K562 (cell line): ENCODE measurements around the gene N4BP3. TPM values are rescaled to one million over a fixed set of nuclear protein-coding genes. Genes with fewer than 3 reads are reported as not detected.

Experiments used
- ATAC-seq: fragments of 200-7000 bp; cut with Tn5 transposase; 3 replicates; pipeline ENCODE4 v1.9.1; 2020; ENCODE audit warnings: moderate library complexity
- BruUV-seq: library from RNA; stranded (reverse); fragments of 400-500 nt; replicated peaks from 2 replicates; lab custom pipeline; 2021; lab: Mats Ljungman, UMichigan
- CTCF ChIA-PET: fragments of 300-600 bp; formaldehyde crosslinking; extraction: SDS; loops from one replicate; lab custom pipeline; 2021; ENCODE audit warnings: low intra/inter-chr PET ratio; lab: Yijun Ruan, JAX
- POLR2A ChIA-PET: fragments of 300-600, 350-650 bp; sonication (Branson Sonifier 250); formaldehyde crosslinking; extraction: SDS; loops from one replicate; lab custom pipeline; 2021; ENCODE audit warnings: antibody characterized with exemption, inconsistent platforms; lab: Yijun Ruan, JAX
- DNase-seq, 4 experiments: peaks; one replicate each; pipeline versions ENCODE4 v3.0.0 to v3.0.0-alpha.2; 2011 to 2018; ENCODE audit warnings: low spot score in 3 of 4, mixed read lengths in 3 of 4; ENCODE audit errors: extremely low read depth in 1 of 4
- FAIRE-seq: peaks from 2 replicates; lab custom pipeline; 2011; peaks lifted over from hg19 to GRCh38; lab: Jason Lieb, UNC
- H2AFZ ChIP-seq: 2 replicates; pipeline ENCODE4 v1.6.0; 2011; ENCODE audit warnings: low read depth, low read length, control low read depth, inconsistent platforms
- H3K27ac ChIP-seq: fragments of 200-600 bp; 3 replicates; pipeline ENCODE4 v1.8.0; 2011; ENCODE audit warnings: low read depth, mild to moderate bottlenecking, control low read depth, inconsistent platforms, low read length, moderate library complexity, mixed read lengths; ENCODE audit errors: extremely low read depth
- H3K27me3 ChIP-seq, 2 experiments: fragments of 300-600 bp in 1 of 2; 2 replicates in 1 of 2; 3 replicates in 1 of 2; pipeline versions ENCODE4 v1.6.0 to v1.8.0; 2011; ENCODE audit warnings: inconsistent platforms in 2 of 2, low read length in 2 of 2, mild to moderate bottlenecking in 1 of 2, mixed read lengths in 1 of 2, moderate library complexity in 1 of 2; ENCODE audit not compliant: control insufficient read depth in 2 of 2, insufficient read depth in 2 of 2
- H3K36me3 ChIP-seq: fragments of 300-600 bp; 3 replicates; pipeline ENCODE4 v1.8.0; 2011; ENCODE audit warnings: mild to moderate bottlenecking, low read length, inconsistent platforms; ENCODE audit not compliant: control insufficient read depth, insufficient read depth
- H3K4me1 ChIP-seq, 2 experiments: fragments of 200-600 bp in 1 of 2; replicated peaks in 1 of 2; 2 replicates in 1 of 2; 3 replicates in 1 of 2; pipeline versions ENCODE4 v1.5.1 to v1.8.0; 2011; ENCODE audit warnings: inconsistent platforms in 2 of 2, low read length in 2 of 2, mild to moderate bottlenecking in 1 of 2, mixed read lengths in 1 of 2, moderate library complexity in 1 of 2; ENCODE audit not compliant: control insufficient read depth in 2 of 2, insufficient read depth in 2 of 2
- H3K4me2 ChIP-seq: 2 replicates; pipeline ENCODE4 v1.6.1; 2011; ENCODE audit warnings: low read length, control low read depth, inconsistent platforms, mixed read lengths; ENCODE audit not compliant: insufficient read depth
- H3K4me3 ChIP-seq: fragments of 200-600 bp; sonication (generic), shearing (Covaris generic); 2 replicates; pipeline ENCODE4 v1.5.1; 2016; ENCODE audit warnings: control low read depth, inconsistent platforms
- H3K79me2 ChIP-seq: fragments of 200-600 bp; 3 replicates; pipeline ENCODE4 v1.8.0; 2011; ENCODE audit warnings: low read length, inconsistent platforms; ENCODE audit not compliant: control insufficient read depth, insufficient read depth
- H3K9ac ChIP-seq, 2 experiments: 2 replicates each; pipeline versions ENCODE4 v1.6.0 to v1.6.1; 2011; ENCODE audit warnings: low read depth in 2 of 2, low read length in 2 of 2, control low read depth in 1 of 2, inconsistent platforms in 1 of 2, mild to moderate bottlenecking in 1 of 2, mixed read lengths in 1 of 2; ENCODE audit not compliant: insufficient read depth in 1 of 2
- H3K9me1 ChIP-seq: one replicate; pipeline ENCODE4 v1.6.0; 2011; ENCODE audit warnings: inconsistent platforms, mild to moderate bottlenecking, low read length, moderate library complexity; ENCODE audit not compliant: control insufficient read depth, insufficient read depth
- H3K9me3 ChIP-seq: replicated peaks from 2 replicates; pipeline ENCODE4 v1.5.1; 2011; ENCODE audit warnings: low read depth, low read length, inconsistent platforms; ENCODE audit not compliant: control insufficient read depth, insufficient read depth
- H4K20me1 ChIP-seq: replicated peaks from 2 replicates; pipeline ENCODE4 v1.6.1; 2011; ENCODE audit warnings: low read length, inconsistent platforms, mixed read lengths; ENCODE audit not compliant: control insufficient read depth, insufficient read depth
- AFF1 ChIP-seq, 2 experiments: fragments of 450-650 bp; IDR thresholded peaks; 2 replicates each; pipeline ENCODE4 v1.6.1; 2018; ENCODE audit warnings: mild to moderate bottlenecking in 2 of 2, low read depth in 1 of 2; ENCODE audit not compliant: partially characterized antibody in 2 of 2
- CBFA2T2 ChIP-seq: fragments of 450-650 bp; conservative IDR thresholded peaks from 2 replicates; pipeline ENCODE4 v1.6.1; 2017; ENCODE audit warnings: mild to moderate bottlenecking
- EHMT2 ChIP-seq: fragments of 450-650 bp; IDR thresholded peaks from 2 replicates; pipeline ENCODE4 v1.6.1; 2018; ENCODE audit warnings: antibody characterized with exemption
- WGBS: fragments of 100-300 bp; shearing (Covaris generic); methylation state at CpG from one replicate; pipeline ENCODE4 v1.1.6; 2016; ENCODE audit warnings: low coverage, mixed read lengths; ENCODE audit not compliant: insufficient coverage; ENCODE audit errors: missing lambda C conversion rate; 5-methylcytosine and 5-hydroxymethylcytosine counted together
- in situ Hi-C: fragments of 300-500 bp; cut with MboI; formaldehyde crosslinking; loops from 4 replicates; pipeline ENCODE4 v1.15.0; 2018; ENCODE audit warnings: inconsistent platforms, mixed read lengths
- intact Hi-C: fragments of 100-400 bp; cut with micrococcal nuclease; formaldehyde crosslinking; loops from 2 replicates; pipeline ENCODE4 v1.14.2; 2022
- polyA plus RNA-seq, 8 experiments: library from polyadenylated mRNA; depleted of rRNA in 4 of 8; stranded (reverse) in 5 of 8; unstranded in 3 of 8; fragments of >200 nt; fragmentation: Nextera tagmentation in 2 of 8; fragmentation: Illumina TruSeq in 1 of 8; extraction: Ambion mirVana in 2 of 8; extraction: Trizol in 1 of 8; gene quantifications; 2 replicates each; pipeline versions ENCODE4 v1.2.1 to v1.2.3, GENCODE V29; 2011 to 2014; ENCODE audit warnings: inconsistent platforms in 1 of 8, missing spikeins in 1 of 8
- total RNA-seq, 7 experiments: library from RNA; depleted of rRNA in 6 of 7; stranded (reverse); fragments of >200 nt in 6 of 7; fragmentation: Illumina TruSeq in 2 of 7; extraction: Trizol in 2 of 7; gene quantifications; 2 replicates each; pipeline versions ENCODE4 v1.2.1 to v1.2.3, GENCODE V29; 2011 to 2021; ENCODE audit warnings: low replicate concordance in 1 of 7

The N4BP3 gene
- total and polyA plus RNA-seq, 9 of the 15 experiments (the other 6 are each of a cell fraction or from before 2014, with no cell fraction given) = 0.06 to 7.0 (median 2.4) TPM

GRCh38 chr5:178090856-178091255, 22.5 kb upstream of the N4BP3 start:
- CTCF ChIA-PET = no interaction called here
- peaks cover 3 to 36% of the 10 kb centered on the region in 2 experiments; a peak in 2 of 5 replicates for H3K27me3 ChIP-seq
- H3K27ac ChIP-seq = no peak overlapping the region
- H4K20me1 ChIP-seq = no peaks in the 10 kb centered on the region
- no peak overlapping the region; a peak in 1 of 4 replicates for H3K9ac ChIP-seq
- TF ChIP-seq EHMT2 (no peak), AFF1 (IDR thresholded peaks at IDR 0.05; ENCODE audit: low read depth in 1 of 2, partially characterized antibody in 2 of 2) (no peak), CBFA2T2 (no peak)
- H3K4me3 ChIP-seq = no peak overlapping the region
- 17% methylated on average over 6 of the region's 6 CpGs for WGBS
- in situ Hi-C loops = no loop called here
- H3K9me1 ChIP-seq = no peaks in the 10 kb centered on the region
- H3K36me3 ChIP-seq = no peaks in the 10 kb centered on the region
- intact Hi-C loops = no loop called here
- no peak overlapping the region for H2AFZ ChIP-seq
- peaks cover 0 to 6% of the 10 kb centered on the region in 2 experiments; a peak in 2 of 5 replicates for H3K4me1 ChIP-seq
- DNase-seq = no peak
- no peaks in the 10 kb centered on the region for H3K9me3 ChIP-seq
- BruUV-seq = no TSS peak
- POLR2A ChIA-PET = no interaction called here
- FAIRE-seq = no peak
- no peak for ATAC-seq
- H3K79me2 ChIP-seq = no peaks in the 10 kb centered on the region
- H3K4me2 ChIP-seq = no peak overlapping the region
